ENCODE measurements around the gene TSNAX.
A peak's percentile ranks its signal among the peaks of the same experiment; 100 is the strongest.

TSNAX gene

DNA sequence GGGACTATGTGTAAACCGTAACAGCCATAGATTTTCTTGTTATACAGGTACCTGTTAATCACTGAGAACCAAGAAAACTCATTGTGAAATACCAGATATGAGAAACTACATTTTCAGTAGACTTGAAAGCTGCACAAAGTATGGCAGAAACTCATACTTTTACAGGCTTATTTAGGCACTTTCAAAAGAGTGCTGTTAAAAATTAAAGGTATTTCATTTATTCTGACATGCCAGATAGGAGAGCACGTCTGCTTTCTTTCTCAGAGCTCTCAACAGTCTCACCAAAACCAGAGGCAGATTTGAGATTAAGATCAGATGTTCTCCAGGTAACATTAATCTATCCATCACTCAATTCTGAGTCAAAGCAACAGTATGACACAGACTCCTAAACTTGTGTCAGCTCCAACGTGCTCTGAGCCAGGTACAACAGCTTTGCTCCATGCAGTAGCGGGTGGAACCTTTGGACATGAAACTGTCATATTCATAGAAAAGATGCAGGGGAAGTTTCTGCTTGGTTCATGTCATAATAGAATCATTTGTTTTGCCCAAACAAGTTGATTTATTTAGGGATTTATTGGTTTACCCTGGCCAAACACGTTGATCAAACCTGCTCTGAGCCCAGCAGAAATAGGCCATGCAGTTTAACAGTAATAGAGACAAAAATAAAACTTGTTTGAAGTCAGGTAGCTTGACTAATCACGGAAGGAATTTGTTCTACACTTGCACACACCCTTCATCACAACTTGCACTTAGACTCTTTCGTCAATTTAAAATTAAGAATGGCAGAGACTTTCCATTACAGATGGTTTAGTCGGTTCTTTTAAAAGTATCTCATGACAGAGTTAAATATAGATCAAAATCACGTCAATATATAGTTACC lies 20.8 kb upstream of the TSNAX start:
- no peak for TF ChIP-seq ZFX (IDR thresholded peaks at IDR 0.05; ENCODE audit: borderline replicate concordance)
- TF ChIP-seq, protein P1, sequence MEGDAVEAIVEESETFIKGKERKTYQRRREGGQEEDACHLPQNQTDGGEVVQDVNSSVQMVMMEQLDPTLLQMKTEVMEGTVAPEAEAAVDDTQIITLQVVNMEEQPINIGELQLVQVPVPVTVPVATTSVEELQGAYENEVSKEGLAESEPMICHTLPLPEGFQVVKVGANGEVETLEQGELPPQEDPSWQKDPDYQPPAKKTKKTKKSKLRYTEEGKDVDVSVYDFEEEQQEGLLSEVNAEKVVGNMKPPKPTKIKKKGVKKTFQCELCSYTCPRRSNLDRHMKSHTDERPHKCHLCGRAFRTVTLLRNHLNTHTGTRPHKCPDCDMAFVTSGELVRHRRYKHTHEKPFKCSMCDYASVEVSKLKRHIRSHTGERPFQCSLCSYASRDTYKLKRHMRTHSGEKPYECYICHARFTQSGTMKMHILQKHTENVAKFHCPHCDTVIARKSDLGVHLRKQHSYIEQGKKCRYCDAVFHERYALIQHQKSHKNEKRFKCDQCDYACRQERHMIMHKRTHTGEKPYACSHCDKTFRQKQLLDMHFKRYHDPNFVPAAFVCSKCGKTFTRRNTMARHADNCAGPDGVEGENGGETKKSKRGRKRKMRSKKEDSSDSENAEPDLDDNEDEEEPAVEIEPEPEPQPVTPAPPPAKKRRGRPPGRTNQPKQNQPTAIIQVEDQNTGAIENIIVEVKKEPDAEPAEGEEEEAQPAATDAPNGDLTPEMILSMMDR (IDR thresholded peaks at IDR 0.05), result no peak
- H3K27ac ChIP-seq, result peak overlapping the region; percentile 62

DNA sequence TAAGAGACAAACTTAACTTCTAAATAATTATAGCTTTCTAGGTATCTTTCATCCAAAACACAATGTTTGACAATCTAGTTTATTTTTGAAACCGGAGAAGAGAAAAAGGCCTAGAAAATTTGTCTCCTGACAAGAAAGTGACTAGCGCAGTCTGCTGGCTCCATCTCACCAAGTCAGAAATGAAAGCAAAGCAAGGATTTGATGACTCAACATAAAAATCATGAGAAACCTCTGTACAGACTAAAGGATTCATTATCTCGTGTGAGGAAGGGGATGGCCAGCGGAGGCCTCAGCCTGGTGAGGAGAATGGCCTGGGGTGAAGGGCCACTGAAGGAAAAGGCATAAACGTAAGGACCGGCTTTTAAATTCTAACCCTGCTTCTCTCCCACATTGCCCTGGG lies 20.0 kb upstream of the TSNAX start:
- TF ChIP-seq, protein P1 (IDR thresholded peaks at IDR 0.05), result peak; percentile 9; the same call in 1 of the 2 replicates
- no peak for TF ChIP-seq ZFX (IDR thresholded peaks at IDR 0.05; ENCODE audit: borderline replicate concordance)
- H3K27ac ChIP-seq, result peak overlapping the region; percentile 62

DNA sequence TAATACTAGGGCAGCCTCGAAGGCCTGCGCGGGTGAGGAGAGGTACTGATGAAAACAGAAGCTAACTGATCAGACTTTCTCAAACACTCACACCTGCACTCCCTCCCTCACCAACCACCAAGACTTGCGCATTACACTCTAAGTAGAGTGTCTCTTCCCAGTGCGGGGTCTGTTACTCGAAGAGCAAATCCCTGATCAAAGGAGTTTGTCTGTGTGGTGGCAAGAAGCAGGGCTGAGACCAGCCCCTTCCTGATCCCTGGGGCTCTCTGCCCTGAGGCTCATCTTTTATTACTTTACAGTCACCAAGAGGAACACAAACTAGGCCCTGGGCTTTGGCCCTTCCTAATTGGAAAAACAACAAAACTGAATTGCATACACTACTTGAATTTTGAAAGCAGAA lies 19.5 kb upstream of the TSNAX start:
- TF ChIP-seq, protein P1 (IDR thresholded peaks at IDR 0.05), result no peak
- no peak for TF ChIP-seq ZFX (IDR thresholded peaks at IDR 0.05; ENCODE audit: borderline replicate concordance)
- H3K27ac ChIP-seq, result peak overlapping the region; percentile 62

DNA sequence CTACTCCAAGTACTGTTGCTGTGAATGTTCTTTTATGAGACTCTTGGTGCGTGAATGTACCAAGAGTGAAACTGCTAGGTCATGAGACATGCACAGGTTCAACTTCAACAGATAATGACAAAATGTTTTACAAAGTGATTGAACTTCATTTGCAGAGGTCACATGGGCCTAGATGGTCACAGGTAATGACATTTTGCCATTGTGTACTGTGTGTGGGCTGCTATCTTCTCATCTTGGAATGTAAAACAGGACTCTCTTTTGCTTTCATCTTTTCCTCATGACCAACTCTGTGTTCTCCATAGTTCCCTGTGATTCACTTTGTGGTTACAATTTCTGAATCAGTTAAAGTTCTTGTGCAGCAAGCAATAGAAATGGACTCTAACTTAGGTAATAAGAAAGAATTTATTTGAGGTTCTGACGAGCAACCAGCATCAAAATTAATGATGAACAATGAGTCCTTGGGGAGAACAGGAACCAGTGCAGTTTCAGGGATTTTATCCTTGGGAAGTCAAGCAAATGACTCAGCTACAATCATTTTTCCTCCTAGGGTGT lies 16.2 kb upstream of the TSNAX start:
- no peak for TF ChIP-seq ZFX (IDR thresholded peaks at IDR 0.05; ENCODE audit: borderline replicate concordance)
- TF ChIP-seq, protein P1 (IDR thresholded peaks at IDR 0.05), result no peak
- no peak overlapping the region for H3K27ac ChIP-seq

DNA sequence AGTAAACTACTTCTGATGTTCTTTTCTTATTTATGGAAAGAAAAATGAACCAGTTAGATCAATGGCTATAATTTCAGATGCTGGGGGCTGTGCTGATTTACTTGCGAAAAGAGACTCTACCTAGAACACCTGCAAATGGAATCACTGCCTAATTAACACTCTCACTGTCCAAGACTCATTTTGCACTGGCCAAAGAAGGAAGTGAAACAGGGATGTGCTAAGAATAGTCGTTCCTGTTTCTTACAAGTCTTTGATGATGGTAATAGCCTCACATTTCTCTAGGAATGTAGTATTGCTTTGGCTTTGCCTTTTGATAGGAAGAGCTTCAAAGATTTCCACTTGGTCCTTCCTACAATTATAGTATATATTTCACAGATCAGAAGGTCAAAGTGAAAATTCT lies 12.7 kb upstream of the TSNAX start:
- H3K27ac ChIP-seq, result no peak overlapping the region
- no peak for TF ChIP-seq ZFX (IDR thresholded peaks at IDR 0.05; ENCODE audit: borderline replicate concordance)
- TF ChIP-seq, protein P1 (IDR thresholded peaks at IDR 0.05), result no peak

DNA sequence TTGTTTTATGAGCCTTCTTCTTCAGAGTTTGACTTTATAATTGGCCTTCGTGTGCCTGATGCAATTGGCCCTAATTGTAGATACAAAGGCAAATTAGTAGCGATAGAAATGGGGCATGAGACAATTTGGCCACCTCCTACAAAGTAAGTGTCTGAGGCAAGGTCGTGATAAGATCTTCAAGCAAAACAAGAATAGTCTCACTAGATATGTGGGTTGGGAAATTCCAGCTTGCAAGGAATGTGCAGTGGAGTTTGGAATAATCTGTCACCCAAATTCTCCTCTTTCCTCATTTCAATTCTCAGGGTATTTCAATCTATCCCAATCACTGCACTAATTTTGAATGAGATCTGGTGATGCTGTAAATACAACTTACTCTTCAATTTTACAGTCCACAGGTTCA lies 11.4 kb upstream of the TSNAX start:
- TF ChIP-seq, protein P1 (IDR thresholded peaks at IDR 0.05), result no peak
- TF ChIP-seq ZFX (IDR thresholded peaks at IDR 0.05; ENCODE audit: borderline replicate concordance), result no peak
- H3K27ac ChIP-seq, result no peak overlapping the region

DNA sequence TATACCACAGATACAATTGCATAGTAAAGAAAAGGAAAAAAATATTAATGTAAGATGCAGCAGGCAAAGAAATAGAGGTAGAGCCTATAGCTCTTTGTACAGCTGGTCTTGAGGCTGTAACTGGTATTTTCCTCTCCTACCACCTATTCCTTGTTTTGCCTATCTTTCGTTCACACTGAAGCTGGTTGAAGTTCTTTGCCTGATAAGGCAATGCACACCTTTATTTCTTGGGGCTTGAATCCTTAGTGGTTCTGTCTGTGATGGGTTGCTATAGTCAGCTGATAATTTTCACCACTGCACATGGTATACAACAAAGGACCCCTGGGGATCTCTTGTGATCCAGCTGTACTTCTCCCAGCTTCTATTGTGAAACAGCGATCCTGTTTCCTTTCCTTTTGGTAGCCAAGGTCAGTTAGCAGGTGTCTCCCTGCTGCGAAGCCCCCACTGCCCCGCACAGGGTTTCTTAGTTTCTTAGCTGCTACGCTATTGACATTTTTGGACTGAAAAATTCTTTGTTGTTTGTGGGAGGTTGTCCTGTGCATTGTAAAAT lies 9.9 kb upstream of the TSNAX start:
- H3K27ac ChIP-seq, result no peak overlapping the region
- no peak for TF ChIP-seq ZFX (IDR thresholded peaks at IDR 0.05; ENCODE audit: borderline replicate concordance)
- TF ChIP-seq, protein P1 (IDR thresholded peaks at IDR 0.05), result no peak

All from 22Rv1 (cell line).